ENCODE measurements around the gene PLEKHA4. TPM values are rescaled to one million over a fixed set of nuclear protein-coding genes. Genes with fewer than 3 reads are reported as not detected.

Gene PLEKHA4
- total and polyA plus RNA-seq, 4 donors: 4.4 to 17.2 (median 6.3) TPM

DNA sequence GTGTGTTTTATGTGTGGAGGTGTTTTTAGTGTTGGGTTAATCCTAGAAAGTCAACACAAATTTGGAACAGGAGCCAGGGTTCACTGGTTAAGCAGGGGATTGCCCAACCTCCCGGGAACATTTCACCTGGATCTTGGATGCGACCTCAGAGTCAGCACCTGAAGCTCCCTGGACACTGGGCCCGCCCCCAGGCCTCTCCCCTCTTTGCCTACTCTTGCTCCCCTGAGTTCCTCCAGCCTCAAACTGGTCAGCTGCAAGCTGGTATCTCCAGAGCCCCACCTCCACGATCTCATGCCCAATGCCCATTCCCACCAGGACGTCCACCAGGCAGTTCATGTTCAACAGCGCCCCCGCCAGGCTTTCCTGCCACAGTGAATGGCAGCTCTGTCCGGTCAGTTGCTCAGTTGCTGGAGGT lies 41.8 kb downstream of the PLEKHA4 start:
- Histone ChIP-seq H3K27me3 (ENCODE audit: control insufficient read depth in 4 of 4, insufficient read depth in 4 of 4, low read length in 3 of 4) (no peaks in the 10 kb centered on the region), H3K4me1 (ENCODE audit: control insufficient read depth in 4 of 4, insufficient read depth in 4 of 4, low read length in 3 of 4) (peaks cover 3 to 27% (median 21%) of the 10 kb centered on the region in 4 donors), H3K9me3 (ENCODE audit: control insufficient read depth in 4 of 4, low read length in 3 of 4) (no peaks in the 10 kb centered on the region), H3K36me3 (ENCODE audit: control insufficient read depth in 4 of 4, insufficient read depth in 3 of 4, low read depth in 1 of 4, low read length in 3 of 4) (peaks cover 0 to 16% (median 6%) of the 10 kb centered on the region in 4 donors), H3K9ac (ENCODE audit: low read depth in 1 of 2, low read length in 2 of 2) (no peak overlapping the region), H3K27ac (ENCODE audit: low read depth in 1 of 2, low read length in 2 of 2) (peak overlapping the region; percentile 73 to 84), H3K4me3 (ENCODE audit: low read depth in 1 of 3, low read length in 3 of 3) (no peak overlapping the region)
- peak; percentile 53 to 61 for TF ChIP-seq RAD21 (IDR thresholded peaks at IDR 0.05)
- peak; percentile 65 for TF ChIP-seq FOXA1 (IDR thresholded peaks at IDR 0.05)
- peak; percentile 76 to 81 for TF ChIP-seq HNF4A (conservative IDR thresholded peaks at IDR 0.05)
- TF ChIP-seq, protein P1, sequence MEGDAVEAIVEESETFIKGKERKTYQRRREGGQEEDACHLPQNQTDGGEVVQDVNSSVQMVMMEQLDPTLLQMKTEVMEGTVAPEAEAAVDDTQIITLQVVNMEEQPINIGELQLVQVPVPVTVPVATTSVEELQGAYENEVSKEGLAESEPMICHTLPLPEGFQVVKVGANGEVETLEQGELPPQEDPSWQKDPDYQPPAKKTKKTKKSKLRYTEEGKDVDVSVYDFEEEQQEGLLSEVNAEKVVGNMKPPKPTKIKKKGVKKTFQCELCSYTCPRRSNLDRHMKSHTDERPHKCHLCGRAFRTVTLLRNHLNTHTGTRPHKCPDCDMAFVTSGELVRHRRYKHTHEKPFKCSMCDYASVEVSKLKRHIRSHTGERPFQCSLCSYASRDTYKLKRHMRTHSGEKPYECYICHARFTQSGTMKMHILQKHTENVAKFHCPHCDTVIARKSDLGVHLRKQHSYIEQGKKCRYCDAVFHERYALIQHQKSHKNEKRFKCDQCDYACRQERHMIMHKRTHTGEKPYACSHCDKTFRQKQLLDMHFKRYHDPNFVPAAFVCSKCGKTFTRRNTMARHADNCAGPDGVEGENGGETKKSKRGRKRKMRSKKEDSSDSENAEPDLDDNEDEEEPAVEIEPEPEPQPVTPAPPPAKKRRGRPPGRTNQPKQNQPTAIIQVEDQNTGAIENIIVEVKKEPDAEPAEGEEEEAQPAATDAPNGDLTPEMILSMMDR (IDR thresholded peaks at IDR 0.05; ENCODE audit: low read depth, low read length, missing input control): peak; percentile 27
- TF ChIP-seq, protein P2, sequence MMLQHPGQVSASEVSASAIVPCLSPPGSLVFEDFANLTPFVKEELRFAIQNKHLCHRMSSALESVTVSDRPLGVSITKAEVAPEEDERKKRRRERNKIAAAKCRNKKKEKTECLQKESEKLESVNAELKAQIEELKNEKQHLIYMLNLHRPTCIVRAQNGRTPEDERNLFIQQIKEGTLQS (IDR thresholded peaks at IDR 0.05): no peak
- TF ChIP-seq RXRA (IDR thresholded peaks at IDR 0.05): peak; percentile 66 to 83
- TF ChIP-seq NR2F2 (IDR thresholded peaks at IDR 0.05): no peak
- no peak for TF ChIP-seq TAF1 (conservative IDR thresholded peaks at IDR 0.05)
- TF ChIP-seq YY1 (IDR thresholded peaks at IDR 0.05): no peak
- TF ChIP-seq, protein P3, sequence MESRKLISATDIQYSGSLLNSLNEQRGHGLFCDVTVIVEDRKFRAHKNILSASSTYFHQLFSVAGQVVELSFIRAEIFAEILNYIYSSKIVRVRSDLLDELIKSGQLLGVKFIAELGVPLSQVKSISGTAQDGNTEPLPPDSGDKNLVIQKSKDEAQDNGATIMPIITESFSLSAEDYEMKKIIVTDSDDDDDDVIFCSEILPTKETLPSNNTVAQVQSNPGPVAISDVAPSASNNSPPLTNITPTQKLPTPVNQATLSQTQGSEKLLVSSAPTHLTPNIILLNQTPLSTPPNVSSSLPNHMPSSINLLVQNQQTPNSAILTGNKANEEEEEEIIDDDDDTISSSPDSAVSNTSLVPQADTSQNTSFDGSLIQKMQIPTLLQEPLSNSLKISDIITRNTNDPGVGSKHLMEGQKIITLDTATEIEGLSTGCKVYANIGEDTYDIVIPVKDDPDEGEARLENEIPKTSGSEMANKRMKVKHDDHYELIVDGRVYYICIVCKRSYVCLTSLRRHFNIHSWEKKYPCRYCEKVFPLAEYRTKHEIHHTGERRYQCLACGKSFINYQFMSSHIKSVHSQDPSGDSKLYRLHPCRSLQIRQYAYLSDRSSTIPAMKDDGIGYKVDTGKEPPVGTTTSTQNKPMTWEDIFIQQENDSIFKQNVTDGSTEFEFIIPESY (IDR thresholded peaks at IDR 0.05): no peak
- TF ChIP-seq GABPA (IDR thresholded peaks at IDR 0.05 in 1 of 2, conservative IDR thresholded peaks at IDR 0.05 in 1 of 2): no peak
- TF ChIP-seq JUND (IDR thresholded peaks at IDR 0.05): no peak
- peak; percentile 33 for TF ChIP-seq HNF4G (IDR thresholded peaks at IDR 0.05)
- TF ChIP-seq, protein P4, sequence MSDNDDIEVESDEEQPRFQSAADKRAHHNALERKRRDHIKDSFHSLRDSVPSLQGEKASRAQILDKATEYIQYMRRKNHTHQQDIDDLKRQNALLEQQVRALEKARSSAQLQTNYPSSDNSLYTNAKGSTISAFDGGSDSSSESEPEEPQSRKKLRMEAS (IDR thresholded peaks at IDR 0.05): peak; percentile 46
- TF ChIP-seq EGR1 (IDR thresholded peaks at IDR 0.05; ENCODE audit: low read depth in 2 of 2): no peak
- TF ChIP-seq SP1 (IDR thresholded peaks at IDR 0.05): peak; percentile 64
- TF ChIP-seq, protein P5, sequence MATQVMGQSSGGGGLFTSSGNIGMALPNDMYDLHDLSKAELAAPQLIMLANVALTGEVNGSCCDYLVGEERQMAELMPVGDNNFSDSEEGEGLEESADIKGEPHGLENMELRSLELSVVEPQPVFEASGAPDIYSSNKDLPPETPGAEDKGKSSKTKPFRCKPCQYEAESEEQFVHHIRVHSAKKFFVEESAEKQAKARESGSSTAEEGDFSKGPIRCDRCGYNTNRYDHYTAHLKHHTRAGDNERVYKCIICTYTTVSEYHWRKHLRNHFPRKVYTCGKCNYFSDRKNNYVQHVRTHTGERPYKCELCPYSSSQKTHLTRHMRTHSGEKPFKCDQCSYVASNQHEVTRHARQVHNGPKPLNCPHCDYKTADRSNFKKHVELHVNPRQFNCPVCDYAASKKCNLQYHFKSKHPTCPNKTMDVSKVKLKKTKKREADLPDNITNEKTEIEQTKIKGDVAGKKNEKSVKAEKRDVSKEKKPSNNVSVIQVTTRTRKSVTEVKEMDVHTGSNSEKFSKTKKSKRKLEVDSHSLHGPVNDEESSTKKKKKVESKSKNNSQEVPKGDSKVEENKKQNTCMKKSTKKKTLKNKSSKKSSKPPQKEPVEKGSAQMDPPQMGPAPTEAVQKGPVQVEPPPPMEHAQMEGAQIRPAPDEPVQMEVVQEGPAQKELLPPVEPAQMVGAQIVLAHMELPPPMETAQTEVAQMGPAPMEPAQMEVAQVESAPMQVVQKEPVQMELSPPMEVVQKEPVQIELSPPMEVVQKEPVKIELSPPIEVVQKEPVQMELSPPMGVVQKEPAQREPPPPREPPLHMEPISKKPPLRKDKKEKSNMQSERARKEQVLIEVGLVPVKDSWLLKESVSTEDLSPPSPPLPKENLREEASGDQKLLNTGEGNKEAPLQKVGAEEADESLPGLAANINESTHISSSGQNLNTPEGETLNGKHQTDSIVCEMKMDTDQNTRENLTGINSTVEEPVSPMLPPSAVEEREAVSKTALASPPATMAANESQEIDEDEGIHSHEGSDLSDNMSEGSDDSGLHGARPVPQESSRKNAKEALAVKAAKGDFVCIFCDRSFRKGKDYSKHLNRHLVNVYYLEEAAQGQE (IDR thresholded peaks at IDR 0.05): peak; percentile 76
- peak; percentile 54 for TF ChIP-seq FOXA2 (IDR thresholded peaks at IDR 0.05)
- 40% methylated on average over 8 of the region's 8 CpGs for whole genome bisulfite sequencing
- DNase-seq (ENCODE audit: low spot score): no peak

Data from liver (tissue), 9 donors.